Measurements from ENCODE around the gene NAV2. TPM values are rescaled to one million over a fixed set of nuclear protein-coding genes. Genes with fewer than 3 reads are reported as not detected.

The NAV2 gene
- polyA plus RNA-seq, 5 donors, result 14.5 to 25.1 (median 21.0) TPM

DNA sequence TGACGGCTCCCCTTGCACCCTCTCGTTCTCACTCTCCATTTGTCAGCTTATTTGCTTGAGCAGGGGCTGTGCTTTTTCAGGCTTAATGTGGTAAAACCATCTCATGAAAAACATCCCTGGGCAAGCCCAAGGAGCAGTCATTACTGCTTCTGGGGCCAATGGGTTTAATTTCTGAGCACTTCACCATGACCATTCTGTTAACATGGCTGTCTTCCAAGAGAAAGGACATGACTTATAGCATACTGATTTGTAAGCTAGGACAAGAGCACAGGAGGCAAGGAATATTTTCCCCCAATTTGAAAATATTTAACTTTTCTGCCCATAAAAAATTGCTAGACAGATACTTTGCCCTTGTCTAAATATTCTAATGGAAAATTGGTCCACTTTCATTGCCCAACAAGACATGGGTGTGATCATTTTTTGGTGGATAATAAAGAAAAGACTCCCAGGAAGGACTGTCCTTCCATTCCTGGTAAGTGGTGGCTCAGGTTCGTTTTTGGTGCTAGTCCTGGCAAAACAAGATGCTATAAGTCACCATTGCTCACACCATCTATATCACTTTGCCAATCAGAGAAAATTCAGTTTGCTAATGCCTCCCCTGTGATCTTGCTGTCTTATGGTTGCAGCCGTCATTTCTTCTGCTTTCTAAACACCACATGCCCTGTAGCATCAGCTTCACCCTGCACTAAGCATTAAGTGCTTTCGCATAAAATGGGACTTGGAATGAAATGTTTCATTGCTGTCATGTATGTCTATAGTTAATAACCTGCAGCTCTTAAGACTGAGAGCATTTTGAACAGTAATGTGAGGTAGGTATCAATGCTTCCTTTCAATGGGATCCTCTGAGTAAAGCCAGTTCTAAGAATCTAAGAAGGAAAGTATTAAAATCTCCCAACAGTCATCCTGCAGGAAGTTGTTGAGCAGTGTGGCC is 339.1 kb downstream of the NAV2 start:
- no peak for DNase-seq

GRCh38 chr11:20053572-20053971 is 340.9 kb downstream of the NAV2 start:
- no peak for DNase-seq

DNA sequence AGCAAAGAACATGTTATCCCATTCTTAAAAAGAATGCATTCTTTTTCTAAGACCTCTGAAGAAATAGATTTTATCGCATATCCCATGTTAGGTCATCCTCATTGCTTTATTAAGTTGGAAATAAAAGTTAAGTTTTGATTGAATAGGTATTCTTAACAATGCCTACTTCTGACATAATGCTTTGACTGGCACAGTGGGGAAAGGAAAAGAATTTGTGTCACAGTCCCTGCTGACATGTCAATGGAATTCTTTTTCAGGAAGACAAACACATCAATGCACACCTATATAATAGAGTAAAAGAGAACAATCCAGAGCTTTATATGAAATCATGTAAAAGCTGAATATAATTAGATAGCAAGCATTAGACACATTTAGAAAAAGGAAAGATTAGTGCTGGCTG is 341.9 kb downstream of the NAV2 start:
- DNase-seq, result no peak

- no peak for DNase-seq
Observed at GRCh38 chr11:20055312-20055711, 342.7 kb downstream of the NAV2 start.

DNA sequence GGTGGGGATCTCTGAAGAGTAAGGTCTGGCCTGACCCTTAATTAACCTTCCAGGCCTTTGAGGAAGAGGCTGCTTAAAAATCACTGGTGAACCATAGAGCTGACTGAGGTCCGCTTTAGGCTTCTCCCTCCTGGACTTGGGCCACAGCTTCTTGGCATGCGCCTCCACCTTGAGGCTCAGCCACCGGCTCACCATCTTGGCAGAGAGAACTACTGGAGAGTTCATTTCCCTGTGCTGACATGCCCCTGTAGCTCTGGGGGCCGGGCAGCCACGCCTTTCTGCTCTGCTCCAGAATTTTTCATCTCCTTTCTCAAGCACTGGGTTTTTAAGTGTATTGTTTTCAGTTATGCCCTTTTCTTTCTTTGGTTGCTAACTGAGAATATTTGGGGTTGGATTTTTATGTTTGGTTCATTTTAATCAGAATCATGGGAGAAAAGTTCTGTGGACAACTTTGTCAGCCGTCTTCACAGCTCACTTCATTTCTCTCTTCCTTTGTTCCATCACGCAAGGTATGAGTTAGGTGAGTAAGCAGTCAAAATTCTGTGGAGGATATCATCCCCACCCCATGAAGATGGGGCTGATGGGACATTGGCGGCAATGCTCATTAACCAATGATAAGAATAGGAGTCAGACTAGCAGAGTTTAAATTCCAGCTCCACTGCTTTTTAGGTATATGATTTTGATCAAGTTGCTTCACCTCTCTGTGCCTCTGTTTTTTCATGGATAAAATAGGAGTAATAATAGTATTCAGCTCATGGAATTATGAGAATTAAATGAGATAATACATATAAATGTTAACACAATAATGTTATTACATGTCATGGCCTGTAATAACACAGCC is 343.7 kb downstream of the NAV2 start:
- DNase-seq, result no peak

DNA sequence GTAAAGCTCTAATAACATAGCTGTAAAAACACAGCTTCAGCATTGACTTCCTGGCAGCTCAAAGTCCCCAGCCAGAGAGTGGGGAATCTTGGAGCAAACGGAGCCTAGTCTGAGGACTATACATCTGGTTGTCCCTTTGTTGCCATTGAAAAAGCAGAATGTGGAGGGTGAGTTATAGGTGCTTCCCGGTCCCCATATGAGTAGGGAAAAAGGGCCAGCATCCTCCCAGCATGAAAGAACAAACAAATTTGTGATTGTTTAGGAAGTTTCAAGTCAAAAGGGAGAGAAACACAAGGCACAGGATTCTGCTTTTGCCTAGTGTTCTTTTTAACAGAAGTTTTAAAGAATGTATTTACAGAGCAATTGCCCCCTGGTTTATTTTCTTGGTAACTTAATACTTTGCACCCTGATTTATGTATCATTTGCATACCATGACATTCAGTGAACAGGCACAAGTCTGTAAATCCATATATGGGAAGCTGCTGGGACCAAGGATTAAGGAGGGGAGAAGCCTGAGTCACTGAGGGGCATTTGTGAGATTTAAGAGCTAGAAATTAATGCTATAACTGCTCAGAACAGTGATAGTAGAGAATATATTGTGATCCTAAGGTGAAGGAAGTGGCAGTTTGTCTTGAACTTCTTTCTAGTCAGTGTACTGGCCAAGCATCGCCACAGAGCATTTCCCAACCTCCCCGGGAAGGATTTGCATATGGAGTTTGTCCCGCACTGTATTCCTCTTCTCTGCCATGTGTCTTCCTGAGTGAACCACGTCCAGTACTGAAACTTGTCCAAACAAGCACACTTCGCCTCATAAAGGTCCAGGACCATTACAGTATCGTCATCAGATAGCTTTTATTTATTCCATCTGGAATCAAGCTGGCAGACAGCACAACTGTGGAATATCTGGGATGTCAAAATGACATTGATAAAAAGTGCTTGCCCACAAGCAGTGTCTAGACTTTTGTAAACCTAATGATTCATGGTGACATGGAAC is 344.6 kb downstream of the NAV2 start:
- no peak for DNase-seq

DNA sequence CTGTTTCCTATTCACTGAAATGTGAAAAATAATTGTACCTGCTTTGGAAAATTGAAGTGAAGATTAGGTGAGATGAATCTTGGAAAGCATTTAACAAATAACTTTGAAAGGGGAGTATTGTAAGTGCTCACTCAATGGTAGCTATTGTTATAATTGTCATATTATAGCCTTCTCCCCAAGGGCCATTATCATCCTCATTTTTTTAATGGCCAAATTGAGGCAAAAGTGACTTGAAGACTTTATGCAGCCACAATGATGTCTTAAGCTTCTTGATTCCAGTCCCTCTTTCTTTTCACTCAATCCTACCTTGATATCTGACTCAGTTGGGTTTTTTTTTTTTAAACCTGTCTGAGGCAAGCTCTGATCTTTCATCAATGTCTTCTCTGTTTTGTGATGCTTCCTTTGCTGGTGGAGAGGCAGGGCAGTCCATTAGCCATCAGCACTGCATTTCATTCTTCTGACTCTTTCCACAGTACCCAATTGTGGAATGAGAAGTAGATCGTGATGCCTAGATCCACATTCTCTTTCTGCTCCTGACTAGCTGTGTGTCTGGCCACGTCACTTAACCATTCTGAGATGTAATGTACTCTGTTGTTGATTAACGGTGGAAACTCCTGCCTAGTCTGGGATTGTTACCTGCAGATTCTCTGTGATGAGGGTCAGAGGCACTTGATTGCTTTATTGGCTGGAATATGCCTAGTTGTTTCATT is 346.3 kb downstream of the NAV2 start:
- no peak for DNase-seq

DNA sequence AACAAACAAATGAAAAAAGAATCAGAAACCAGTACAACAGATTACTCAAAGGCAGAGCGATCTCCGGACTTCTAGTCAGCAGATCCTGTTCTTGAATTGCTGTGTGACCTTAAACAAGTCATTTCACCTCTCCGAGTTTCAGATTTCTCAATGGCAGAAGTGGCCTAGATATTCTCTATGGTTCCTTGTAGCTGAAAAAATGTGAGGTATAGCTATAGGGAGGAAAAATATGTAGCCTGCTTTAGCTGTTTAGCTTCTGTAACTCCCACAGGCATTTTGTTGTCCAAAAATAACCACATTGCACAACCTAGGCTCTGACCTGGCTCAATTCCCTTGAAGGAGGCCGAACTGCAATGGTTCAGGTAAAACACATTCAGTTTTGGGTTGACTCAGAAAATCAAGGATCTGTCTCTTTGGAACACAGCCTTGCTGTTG is 347.0 kb downstream of the NAV2 start:
- no peak for DNase-seq

DNA sequence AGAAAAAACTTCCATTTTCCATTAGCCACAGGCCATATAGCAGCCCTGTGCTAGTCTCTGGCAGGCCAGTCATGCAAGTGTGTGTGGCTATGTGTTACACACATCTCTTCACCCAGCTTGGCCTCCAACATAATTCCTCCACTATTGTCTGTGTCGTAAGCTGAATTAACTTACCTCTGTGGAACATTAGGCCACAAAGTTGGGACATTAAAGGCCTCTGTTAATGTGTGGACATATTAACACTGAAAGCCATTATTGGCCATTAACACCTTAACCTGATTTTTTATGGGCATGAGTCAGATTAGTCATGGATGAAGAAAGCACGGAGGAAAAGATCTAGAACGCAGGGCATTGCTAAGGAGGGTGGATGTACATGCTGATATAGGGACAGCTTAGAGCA is 347.5 kb downstream of the NAV2 start:
- DNase-seq, result no peak

DNA sequence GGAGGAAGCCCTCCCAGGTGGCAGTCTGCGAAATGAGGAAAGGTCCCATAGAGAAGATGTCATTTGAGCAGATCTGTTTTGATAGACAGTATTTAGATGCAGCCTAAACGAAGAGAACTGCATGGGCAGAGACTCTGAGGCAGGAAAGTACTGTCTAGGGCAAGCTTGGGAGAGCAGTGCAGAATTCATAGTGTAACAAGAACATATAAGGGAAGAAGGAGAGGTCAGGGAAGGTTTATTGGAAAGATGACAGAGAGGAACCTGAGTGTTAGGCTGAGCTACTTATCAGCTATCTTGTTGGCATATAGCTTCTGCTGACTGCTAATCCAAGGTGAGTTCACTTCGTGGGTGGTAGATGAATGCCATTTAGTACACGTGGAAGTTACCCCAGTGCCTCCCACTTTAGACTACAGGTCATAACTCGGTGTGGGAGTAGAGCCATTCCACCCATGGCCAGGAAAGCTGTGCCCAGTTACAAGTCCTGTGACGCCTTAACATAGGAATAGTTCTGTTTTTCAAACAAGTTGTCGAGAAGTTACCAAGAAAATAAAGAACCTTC is 348.1 kb downstream of the NAV2 start:
- DNase-seq, result no peak

DNA sequence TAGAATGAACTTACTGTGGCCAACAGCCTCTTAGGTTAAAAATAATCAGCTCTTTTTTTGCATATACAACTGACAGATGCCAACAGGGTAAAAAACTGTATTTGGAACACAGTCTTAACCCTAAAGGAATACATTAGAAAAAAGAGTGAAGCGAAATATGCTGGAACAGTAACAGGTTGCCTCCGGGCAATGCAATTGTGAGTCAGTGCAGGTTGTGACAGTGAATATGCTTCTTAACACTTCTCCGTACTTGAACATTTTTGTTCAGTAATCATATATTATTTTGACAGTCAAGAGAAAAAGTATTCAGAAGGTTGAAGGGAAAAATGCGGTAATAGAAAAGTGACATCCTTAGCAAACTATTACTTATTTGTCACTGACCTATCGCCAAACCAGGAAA is 349.1 kb downstream of the NAV2 start:
- no peak for DNase-seq

DNA sequence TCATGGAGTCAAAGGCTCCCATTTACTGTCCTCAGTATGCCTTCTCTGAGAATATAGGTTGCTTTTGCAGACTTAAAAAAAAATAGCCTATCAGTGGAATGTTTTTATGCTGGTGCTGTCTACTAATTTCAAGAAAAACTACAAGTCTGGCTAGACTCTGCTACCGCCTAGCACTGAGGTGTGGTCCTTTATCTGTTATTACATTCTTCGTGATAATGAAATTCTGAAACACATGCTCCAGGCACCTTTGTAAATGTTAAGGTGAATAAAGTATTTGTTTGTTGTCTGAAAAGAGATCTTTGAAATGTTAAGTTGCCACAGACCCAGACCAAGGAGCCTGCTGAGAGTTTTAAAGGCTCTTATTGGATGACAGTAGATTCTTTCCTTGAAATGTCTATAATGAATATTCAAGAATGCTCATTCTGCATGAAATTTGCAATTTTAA is 352.3 kb downstream of the NAV2 start:
- DNase-seq, result no peak

DNA sequence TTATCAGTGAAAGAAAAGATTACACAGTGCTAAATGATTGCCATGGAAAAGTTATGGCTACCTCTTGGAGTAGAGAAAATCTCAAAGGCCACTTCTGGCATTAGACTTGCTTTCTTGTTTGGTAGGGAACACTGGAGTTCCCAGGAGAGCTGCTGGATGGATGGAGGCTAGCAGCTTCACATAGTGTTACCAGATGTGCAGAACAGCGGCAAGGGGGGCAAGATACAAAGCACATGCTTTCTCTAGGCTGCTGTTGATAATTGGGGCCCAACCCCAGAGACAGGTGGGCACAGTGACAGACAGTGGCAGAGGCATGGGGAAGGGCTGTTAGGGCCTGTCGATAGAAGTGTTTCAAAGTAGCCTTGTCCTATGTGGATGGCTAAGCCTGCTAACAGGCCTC is 352.8 kb downstream of the NAV2 start:
- DNase-seq, result no peak

DNA sequence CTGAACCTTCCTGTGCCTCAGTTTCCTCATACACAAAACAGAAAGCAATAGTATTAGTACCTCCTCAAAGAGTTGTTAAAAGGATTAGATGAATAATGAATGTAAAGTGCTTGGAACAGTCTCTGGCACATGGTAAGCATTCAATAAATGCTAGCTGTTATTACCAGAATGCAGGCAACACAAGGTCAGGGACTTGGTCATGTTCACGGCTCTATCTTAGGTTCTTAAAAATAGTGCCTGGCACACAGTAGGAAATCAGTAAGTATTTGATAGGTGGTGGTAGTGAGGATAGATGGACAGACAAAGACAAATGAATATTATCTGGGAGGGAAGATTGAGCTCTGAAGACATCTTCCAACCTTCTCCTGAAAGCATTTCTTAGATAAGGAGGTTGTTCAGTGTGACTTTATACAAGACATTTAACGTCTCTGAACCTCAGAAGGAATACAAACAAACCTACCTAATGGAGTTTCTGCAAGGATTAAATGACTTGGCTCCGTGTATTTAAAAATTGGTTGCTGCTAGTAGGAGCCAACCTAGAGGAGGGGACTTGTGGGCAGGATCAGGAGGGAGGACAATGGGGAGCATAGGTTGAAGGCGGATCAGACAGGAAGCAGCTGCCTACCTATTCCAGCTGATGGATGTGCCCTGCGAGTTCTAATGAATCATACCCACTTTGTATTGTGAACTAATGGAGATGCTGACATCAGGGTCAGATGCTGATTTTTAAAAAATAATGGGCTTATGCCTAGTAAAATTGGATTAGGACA is 353.6 kb downstream of the NAV2 start:
- DNase-seq, result no peak

GRCh38 chr11:20066783-20067156 is 354.1 kb downstream of the NAV2 start:
- no peak for DNase-seq

DNA sequence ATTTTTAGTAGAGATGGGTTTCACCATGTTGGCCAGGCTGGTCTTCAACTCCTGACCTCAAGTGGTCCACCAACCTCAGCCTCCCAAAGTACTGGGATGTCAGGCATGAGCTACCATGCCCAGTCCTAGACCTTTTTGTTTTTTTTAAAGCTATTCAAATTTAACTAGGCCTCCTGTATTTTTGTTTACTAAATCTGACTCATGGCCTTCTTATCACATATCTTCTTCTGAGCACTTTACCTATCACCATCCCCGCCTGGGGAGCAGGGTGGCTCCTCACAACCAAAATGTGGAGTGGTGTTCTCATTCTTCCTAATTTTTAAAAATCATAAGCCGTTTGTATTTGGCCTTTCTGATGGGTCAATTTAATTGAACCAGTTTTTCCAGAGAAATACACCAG is 355.0 kb downstream of the NAV2 start:
- DNase-seq, result no peak

- no peak for DNase-seq
Observed at GRCh38 chr11:20068691-20069090, 356.1 kb downstream of the NAV2 start.

GRCh38 chr11:20070459-20070858 is 357.8 kb downstream of the NAV2 start:
- DNase-seq, result peak in 1 of 2 donors; percentile 11

- no peak for DNase-seq
Observed at GRCh38 chr11:20075627-20076026, 363.0 kb downstream of the NAV2 start.

DNA sequence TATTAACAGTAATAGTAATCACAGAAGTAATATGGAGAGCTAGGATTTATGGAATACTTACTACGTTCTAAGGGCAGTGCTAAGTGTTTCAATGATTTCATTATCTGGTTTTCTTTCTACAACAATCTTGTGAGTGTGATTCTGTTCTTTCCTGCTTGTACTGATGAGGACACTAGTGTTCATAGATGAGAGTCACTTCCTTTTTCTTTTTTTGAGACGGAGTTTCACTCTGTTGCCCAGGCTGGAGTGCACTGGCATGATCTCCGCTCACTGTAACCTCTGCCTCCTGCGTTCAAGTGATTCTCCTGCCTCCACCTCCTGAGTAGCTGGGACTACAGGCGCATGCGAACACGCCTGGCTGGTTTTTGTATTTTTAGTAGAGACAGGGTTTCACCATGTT is 366.2 kb downstream of the NAV2 start:
- DNase-seq, result no peak

Measured in right lung (tissue), 5 donors.